B cell (primary cell): ENCODE data around the gene CYP2D6. TPM values are rescaled to one million over a fixed set of nuclear protein-coding genes. Genes with fewer than 3 reads are reported as not detected.
"Not testable (repeated sequence)": the region's sequence is repeated elsewhere in the genome, so short reads cannot be mapped to it uniquely, and the experiment has no call there.

Experiments used
- ATAC-seq: fragments of 200-7000 bp; cut with Tn5 transposase; one replicate; pipeline ENCODE4 v1.10.0; 2021; ENCODE audit warnings: low read depth, mild to moderate bottlenecking, moderate number of reproducible peaks, moderate library complexity
- CTCF ChIA-PET: fragments of 350-600 bp; sonication (Branson Sonifier 250); formaldehyde crosslinking; loops from one replicate; lab custom pipeline; 2021; ENCODE audit warnings: antibody characterized with exemption, inconsistent platforms; lab: Charles Lee
- POLR2A ChIA-PET: fragments of 350-600 bp; sonication (Branson Sonifier 250); formaldehyde crosslinking; loops from one replicate; lab custom pipeline; 2021; ENCODE audit warnings: antibody characterized with exemption; lab: Charles Lee
- DNase-seq: peaks from one replicate; pipeline ENCODE4 v3.0.0; 2013
- H2AFZ ChIP-seq: 2 replicates; pipeline ENCODE4 v1.6.1; 2012; ENCODE audit warnings: mild to moderate bottlenecking, low read depth, low read length; ENCODE audit not compliant: insufficient read depth, poor library complexity, severe bottlenecking
- H3K27ac ChIP-seq, 2 donors: 1 replicate in 1 of 2; 2 replicates in 1 of 2; pipeline ENCODE4 v1.5.1; 2012 to 2013; ENCODE audit warnings: low read length in 2 of 2, mild to moderate bottlenecking in 2 of 2, moderate library complexity in 1 of 2
- H3K27me3 ChIP-seq, 4 experiments: fragments of 200-600 bp in 1 of 4; sonication (generic) in 1 of 4; replicated peaks in 1 of 4; 1 replicate in 2 of 4; 2 replicates in 2 of 4; pipeline versions ENCODE4 v1.6.1 to v1.7.0; 2013 to 2016; ENCODE audit warnings: low read length in 3 of 4, mild to moderate bottlenecking in 2 of 4, mixed read lengths in 1 of 4, moderate library complexity in 1 of 4; ENCODE audit not compliant: insufficient read depth in 4 of 4, control insufficient read depth in 3 of 4; ENCODE audit errors: control extremely low read depth in 1 of 4
- H3K36me3 ChIP-seq, 2 experiments: replicated peaks in 1 of 2; 1 replicate in 1 of 2; 2 replicates in 1 of 2; pipeline versions ENCODE4 v1.6.1 to v1.7.1; 2013; ENCODE audit warnings: low read length in 1 of 2; ENCODE audit not compliant: insufficient read depth in 2 of 2, control insufficient read depth in 1 of 2; ENCODE audit errors: control extremely low read depth in 1 of 2, extremely low read depth in 1 of 2
- H3K4me1 ChIP-seq, 2 donors: fragments of 200-600 bp in 1 of 2; sonication (generic) in 1 of 2; 1 replicate in 1 of 2; 2 replicates in 1 of 2; pipeline versions ENCODE4 v1.5.1 to v1.6.1; 2013 to 2017; ENCODE audit warnings: low read length in 2 of 2; ENCODE audit not compliant: control insufficient read depth in 2 of 2, insufficient read depth in 2 of 2
- H3K4me2 ChIP-seq: replicated peaks from 2 replicates; pipeline ENCODE3; 2012; ENCODE audit warnings: mild to moderate bottlenecking, low read depth, low read length; ENCODE audit not compliant: poor library complexity, severe bottlenecking
- H3K4me3 ChIP-seq, 5 experiments: fragments of 200-600 bp in 1 of 5; sonication (generic) in 1 of 5; 1 replicate in 3 of 5; 2 replicates in 2 of 5; pipeline versions ENCODE4 v1.5.1 to v1.7.0; 2011 to 2016; ENCODE audit warnings: low read length in 4 of 5, mild to moderate bottlenecking in 4 of 5, low read depth in 2 of 5, control low read depth in 1 of 5, moderate library complexity in 1 of 5; ENCODE audit not compliant: insufficient read depth in 1 of 5; ENCODE audit errors: control extremely low read depth in 1 of 5, extremely low read depth in 1 of 5
- H3K79me2 ChIP-seq: fragments of 200-600 bp; sonication (generic); one replicate; pipeline ENCODE4 v1.6.0; 2016; ENCODE audit warnings: low read length; ENCODE audit not compliant: control insufficient read depth, insufficient read depth
- H3K9ac ChIP-seq: fragments of 200-600 bp; sonication (generic); 2 replicates; pipeline ENCODE4 v1.6.1; 2017; ENCODE audit warnings: mild to moderate bottlenecking, low read length, moderate library complexity
- H3K9me3 ChIP-seq, 3 donors: one replicate each; pipeline versions ENCODE4 v1.6.1 to v1.7.1; 2013; ENCODE audit warnings: low read length in 2 of 3; ENCODE audit not compliant: control insufficient read depth in 2 of 3, insufficient read depth in 1 of 3; ENCODE audit errors: control extremely low read depth in 1 of 3
- H4K20me1 ChIP-seq: 2 replicates; pipeline ENCODE4 v1.6.0; 2012; ENCODE audit warnings: mild to moderate bottlenecking, low read length; ENCODE audit not compliant: insufficient read depth, control insufficient read depth, poor library complexity, severe bottlenecking
- H3K27ac Mint-ChIP-seq: one replicate; pipeline ENCODE4 v1.8.0; 2021; ENCODE audit warnings: mixed read lengths
- H3K27me3 Mint-ChIP-seq: one replicate; pipeline ENCODE4 v1.8.0; 2021; ENCODE audit warnings: mixed read lengths
- H3K4me1 Mint-ChIP-seq: one replicate; pipeline ENCODE4 v1.8.0; 2021; ENCODE audit warnings: mixed read lengths
- H3K4me3 Mint-ChIP-seq: one replicate; pipeline ENCODE4 v1.8.0; 2021; ENCODE audit warnings: mixed read lengths
- H3K9me3 Mint-ChIP-seq: one replicate; pipeline ENCODE4 v1.8.0; 2022; ENCODE audit warnings: mixed read lengths; ENCODE audit not compliant: insufficient read depth
- CTCF ChIP-seq: fragments of 200-600 bp; IDR thresholded peaks from one replicate; pipeline ENCODE4 v1.8.0; 2022; ENCODE audit warnings: antibody characterized with exemption, mild to moderate bottlenecking
- EZH2 ChIP-seq: IDR thresholded peaks from 2 replicates; pipeline ENCODE4 v1.6.1; 2012; ENCODE audit warnings: borderline replicate concordance, low read depth, mild to moderate bottlenecking, moderate library complexity, low read length; ENCODE audit not compliant: insufficient read depth, poor library complexity, severe bottlenecking
- WGBS: methylation state at CpG from one replicate; pipeline ENCODE4 v1.1.5; 2013; ENCODE audit warnings: missing lambda C conversion rate; ENCODE audit not compliant: insufficient coverage; 5-methylcytosine and 5-hydroxymethylcytosine counted together
- intact Hi-C: fragments of 100-400 bp; cut with micrococcal nuclease; formaldehyde crosslinking; loops from one replicate; pipeline ENCODE4 v1.10.0; 2022
- polyA plus RNA-seq: library from polyadenylated mRNA; depleted of rRNA; stranded (reverse); fragments of >200 nt; gene quantifications from 2 replicates; pipeline ENCODE4 v1.2.3, GENCODE V29; 2012
- total RNA-seq, 2 donors: library from RNA; stranded (reverse); fragments of 120-200 nt in 1 of 2; gene quantifications; 1 replicate in 1 of 2; 2 replicates in 1 of 2; pipeline versions ENCODE4 v1.2.3 to v1.2.4, GENCODE V29; 2013 to 2022

CYP2D6 gene
- total and polyA plus RNA-seq, 2 donors (not counting 1 experiment from before 2014, with no cell fraction given) = 3.1 to 3.9 TPM

- CTCF ChIA-PET = no interaction called here
- no peak for ATAC-seq
- no peaks in the 10 kb centered on the region for H3K9me3 ChIP-seq
Observed at GRCh38 chr22:42150727-42151590, 20.3 kb upstream of the CYP2D6 start.

GRCh38 chr22:42149798-42150197 is 19.2 kb upstream of the CYP2D6 start:
- H3K4me3 ChIP-seq, H3K27ac ChIP-seq, H3K27ac Mint-ChIP-seq, H3K4me1 ChIP-seq, H4K20me1 ChIP-seq, ATAC-seq, H3K4me2 ChIP-seq, POLR2A ChIA-PET, H3K4me1 Mint-ChIP-seq, H3K27me3 Mint-ChIP-seq, H3K79me2 ChIP-seq, H3K9me3 Mint-ChIP-seq, CTCF ChIA-PET, H3K4me3 Mint-ChIP-seq, H3K36me3 ChIP-seq, H3K9me3 ChIP-seq, H3K27me3 ChIP-seq, DNase-seq, H2AFZ ChIP-seq, intact Hi-C loops, H3K9ac ChIP-seq: not testable (repeated sequence)
- 100% methylated on average over 5 of the region's 16 CpGs for WGBS

More at GRCh38 chr22:42150727-42151590, 20.3 kb upstream of the CYP2D6 start:
- WGBS = 97% methylated on average over 25 of the region's 27 CpGs
- H3K9ac ChIP-seq = no peak overlapping the region
- H4K20me1 ChIP-seq = no peaks in the 10 kb centered on the region
- Mint-ChIP-seq H3K4me3 (no peak overlapping the region), H3K4me1 (no peaks in the 10 kb centered on the region), H3K9me3 (no peaks in the 10 kb centered on the region), H3K27me3 (no peaks in the 10 kb centered on the region), H3K27ac (no peak overlapping the region)
- H3K27me3 ChIP-seq = no peaks in the 10 kb centered on the region
- H3K27ac ChIP-seq = no peak overlapping the region
- TF ChIP-seq CTCF = no peak
- TF ChIP-seq EZH2 = no peak
- DNase-seq = no peak
- no peaks in the 10 kb centered on the region for H3K4me1 ChIP-seq
- POLR2A ChIA-PET = no interaction called here
- H3K79me2 ChIP-seq = no peaks in the 10 kb centered on the region
- intact Hi-C loops = no loop called here
- H3K4me2 ChIP-seq = no peak overlapping the region
- H3K36me3 ChIP-seq = peaks cover 0 to 10% of the 10 kb centered on the region in 2 experiments
- H3K4me3 ChIP-seq = no peak overlapping the region
- H2AFZ ChIP-seq = no peak overlapping the region
